Kidney tubule cell (primary cell): ENCODE results near the gene SNX12.
"Not testable (repeated sequence)": the region's sequence is repeated elsewhere in the genome, so short reads cannot be mapped to it uniquely, and the experiment has no call there.

Source experiments
- DNase-seq: peaks from one replicate; pipeline ENCODE4 v3.0.0-alpha.2; 2018; ENCODE audit warnings: low spot score

The SNX12 gene

GRCh38 chrX:71091263-71091662, 23.1 kb upstream of the SNX12 start:
- DNase-seq, result no peak

- DNase-seq, result no peak
Observed at GRCh38 chrX:71085900-71086299, 17.8 kb upstream of the SNX12 start.

DNA sequence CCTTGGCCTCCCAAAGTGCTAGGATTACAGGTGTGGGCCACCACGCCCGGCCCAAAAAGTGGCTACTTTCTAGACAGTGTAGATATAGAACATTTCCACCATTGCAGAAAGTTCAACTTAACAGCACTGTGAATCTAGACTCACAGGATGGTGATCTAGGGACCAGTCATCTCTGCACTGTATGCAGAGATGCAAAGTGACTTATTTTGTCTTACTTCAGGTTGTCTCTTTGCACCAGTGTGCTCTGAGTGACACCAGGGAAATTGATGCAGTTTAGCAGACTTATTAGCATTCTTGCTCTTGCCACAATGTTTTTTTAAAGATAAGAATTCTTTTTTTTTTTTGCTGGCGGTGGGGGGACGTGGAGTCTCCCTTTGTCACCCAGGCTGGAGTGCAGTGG, 14.7 kb upstream of the SNX12 start:
- no peak for DNase-seq

DNA sequence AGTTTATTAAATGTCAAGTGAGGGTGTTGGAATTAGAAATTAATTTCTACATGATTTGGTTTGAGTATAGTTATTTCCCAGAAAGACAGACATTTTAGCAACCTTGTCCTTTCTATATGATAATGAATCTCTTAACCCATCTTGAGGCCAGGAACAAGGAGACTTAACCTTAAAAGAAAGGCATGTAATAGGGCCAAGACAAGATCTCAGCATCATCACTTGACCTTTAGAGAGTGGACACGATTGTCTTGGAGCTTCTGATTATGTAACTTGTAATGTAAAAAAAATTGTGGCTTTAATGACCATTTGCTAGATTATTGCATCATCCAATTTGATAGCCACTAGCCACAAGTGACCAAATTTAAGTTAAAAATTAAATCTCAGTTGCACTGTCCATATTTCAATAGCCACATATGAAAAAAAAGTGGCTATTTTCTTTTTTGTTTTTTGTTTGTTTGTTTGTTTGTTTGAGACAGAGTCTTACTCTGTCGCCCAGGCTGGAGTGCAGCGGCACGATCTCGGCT, 14.1 kb upstream of the SNX12 start:
- DNase-seq, result no peak

GRCh38 chrX:71081330-71082123, 13.4 kb upstream of the SNX12 start:
- DNase-seq, result no peak

- no peak for DNase-seq
Observed at GRCh38 chrX:71070531-71070930, 2.4 kb upstream of the SNX12 start.

DNA sequence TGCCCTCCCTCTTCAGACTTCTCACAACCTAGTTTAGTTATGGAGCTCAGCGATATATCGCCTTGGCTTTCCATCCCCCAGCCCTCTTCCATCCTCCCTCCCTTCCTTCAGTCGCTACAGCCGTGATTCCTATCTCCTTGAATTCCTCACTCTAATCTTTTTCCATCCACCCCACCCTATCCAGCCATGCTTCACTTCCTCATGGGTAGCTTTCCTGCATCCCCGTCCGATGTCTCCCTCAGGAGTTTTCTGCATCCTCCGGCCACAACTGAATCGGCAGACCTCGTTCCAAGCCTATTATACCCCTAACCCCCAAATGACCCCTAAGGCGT, 456 bp downstream of the SNX12 start:
- no peak for DNase-seq

DNA sequence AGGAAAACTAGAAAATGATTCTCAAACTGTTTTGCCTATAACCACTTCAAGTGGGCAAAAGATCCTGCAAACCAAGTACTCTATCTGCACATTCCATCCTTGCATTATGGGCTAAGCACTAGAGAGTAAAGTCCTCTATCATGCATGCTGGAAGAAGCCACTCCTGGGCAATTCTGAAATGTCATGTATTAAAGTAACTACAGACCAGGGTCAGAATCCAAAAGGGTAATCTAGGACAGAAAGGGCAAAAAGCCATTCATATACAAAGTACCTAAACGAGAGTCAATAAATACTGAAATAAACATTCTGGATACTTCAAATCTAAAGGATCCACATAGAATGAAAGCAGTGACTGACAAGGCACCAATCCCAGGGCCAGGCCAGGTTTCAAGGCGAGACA, 1.0 kb downstream of the SNX12 start:
- no peak for DNase-seq

DNA sequence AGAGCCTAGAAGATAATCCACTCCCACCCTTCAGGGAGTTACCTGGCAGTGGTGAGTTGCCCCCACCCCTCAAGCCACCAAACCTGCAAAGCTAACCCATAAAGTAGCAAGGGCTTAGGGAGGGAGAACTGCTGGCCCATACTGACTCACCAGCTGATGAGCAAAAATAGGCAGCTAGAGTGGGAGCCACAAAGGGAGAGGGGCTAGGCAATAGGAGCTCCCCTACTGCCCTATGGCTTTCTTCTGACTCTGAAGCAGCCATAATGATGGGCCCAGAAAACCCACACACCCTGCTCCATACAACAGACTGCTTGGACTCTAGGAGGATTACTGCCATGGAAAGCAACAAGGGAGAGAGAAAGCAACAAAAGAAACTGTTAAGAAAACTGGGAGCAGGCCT, 8.0 kb downstream of the SNX12 start:
- DNase-seq, result no peak

DNA sequence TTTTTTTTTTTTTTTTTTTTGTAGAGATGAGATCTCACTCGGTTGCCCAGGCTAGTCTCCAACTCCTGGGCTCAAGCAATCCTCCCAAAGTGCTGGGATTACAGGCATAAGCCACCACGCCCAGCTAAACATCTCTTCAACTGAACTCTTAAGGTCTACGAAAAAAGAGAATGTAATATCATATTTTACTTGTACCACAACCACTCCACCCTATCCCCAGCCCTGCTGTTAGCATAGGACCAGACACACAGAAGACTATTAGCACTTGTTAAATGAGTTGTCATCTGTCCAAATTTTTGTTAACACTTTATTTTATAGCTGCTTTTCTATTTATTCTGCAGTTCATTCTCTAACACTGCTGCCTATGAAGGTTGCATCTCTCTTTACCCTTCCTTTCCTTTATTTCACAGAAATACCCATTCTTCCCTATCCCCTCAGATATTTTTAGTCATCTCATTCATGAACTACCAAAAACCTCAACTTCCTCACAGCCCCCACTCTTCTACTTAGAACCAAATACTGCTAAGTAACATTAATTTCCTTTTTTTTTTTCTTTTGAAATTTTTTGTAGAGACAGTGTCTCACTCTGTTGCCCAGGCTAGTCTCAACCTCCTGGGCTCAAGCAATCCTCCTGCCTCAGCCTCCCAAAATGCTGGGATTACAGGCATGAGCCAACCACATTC, 10.1 kb downstream of the SNX12 start:
- no peak for DNase-seq

DNA sequence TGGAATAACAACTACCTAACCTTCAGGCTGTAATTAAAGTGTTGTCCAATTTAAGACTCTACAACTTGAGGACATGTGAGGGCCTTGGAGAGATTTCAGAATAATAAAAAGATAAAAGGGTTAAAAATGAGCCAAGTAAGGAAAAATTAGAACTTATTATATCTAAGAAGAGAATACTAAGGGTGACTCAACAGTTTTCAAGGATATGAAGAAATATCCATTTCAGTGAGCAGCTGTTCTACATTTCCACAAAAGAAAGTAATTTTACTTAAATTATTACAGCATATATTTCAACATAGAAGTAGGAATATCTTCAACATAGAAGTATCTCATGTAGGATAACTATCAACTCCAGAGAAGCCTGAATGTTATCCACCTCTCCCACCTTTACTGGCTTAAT, 11.3 kb downstream of the SNX12 start:
- DNase-seq, result no peak

- DNase-seq, result no peak
Observed at GRCh38 chrX:71053217-71053621, 14.9 kb downstream of the SNX12 start.

DNA sequence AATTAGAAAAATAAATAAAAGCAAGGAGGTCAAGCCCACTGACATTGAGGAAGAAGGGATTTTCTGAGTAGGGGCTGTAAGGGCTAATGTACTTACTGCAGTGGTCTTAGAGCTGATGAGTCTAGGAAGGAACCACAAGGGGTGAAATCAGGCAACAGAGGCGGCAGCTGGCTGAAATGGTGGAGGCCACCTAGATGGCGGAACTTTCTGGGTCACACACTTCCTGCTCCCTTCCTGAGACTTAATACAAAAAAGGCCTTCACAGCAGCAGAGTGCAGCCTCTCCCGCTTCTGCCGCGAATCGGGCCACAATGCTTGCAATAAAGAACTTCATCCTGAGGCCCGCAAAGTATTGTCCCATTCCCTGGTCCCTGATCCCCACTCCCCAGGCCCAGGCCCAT, 15.4 kb downstream of the SNX12 start:
- DNase-seq, result no peak

DNA sequence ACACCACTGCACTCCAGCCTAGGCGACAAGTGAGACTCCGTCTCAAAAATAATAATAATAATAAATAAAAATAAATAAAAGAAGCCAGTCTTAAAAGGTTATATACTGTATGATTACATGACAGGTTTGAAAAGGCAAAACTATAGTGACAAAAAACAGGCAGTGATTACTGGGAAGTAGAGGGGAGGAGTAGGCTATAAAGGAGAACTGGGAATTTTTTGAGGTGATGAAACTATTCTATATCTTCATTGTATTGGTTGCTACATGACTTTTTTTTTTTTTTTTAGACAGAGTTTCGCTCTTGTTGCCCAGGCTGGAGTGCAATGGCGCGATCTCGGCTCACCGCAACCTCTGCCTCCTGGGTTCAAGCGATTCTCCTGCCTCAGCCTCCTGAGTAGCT, 20.2 kb downstream of the SNX12 start:
- DNase-seq, result not testable (repeated sequence)

- DNase-seq, result no peak
Observed at GRCh38 chrX:71017396-71017939, 50.7 kb downstream of the SNX12 start.
